Panc1 (cell line): ENCODE data around the gene ATG10. TPM values are rescaled to one million over a fixed set of nuclear protein-coding genes. Genes with fewer than 3 reads are reported as not detected.

Experiments used
- ATAC-seq: fragments of 200-7000 bp; cut with Tn5 transposase; 2 replicates; pipeline ENCODE4 v1.9.1; 2020; ENCODE audit warnings: mild to moderate bottlenecking, moderate library complexity
- BruUV-seq: library from RNA; stranded (reverse); fragments of 400-500 nt; replicated peaks from 2 replicates; lab custom pipeline; 2021; lab: Mats Ljungman, UMichigan
- CTCF ChIA-PET: fragments of 300-600 bp; sonication (Branson Sonifier 250); formaldehyde crosslinking; loops from one replicate; lab custom pipeline; 2022; ENCODE audit warnings: antibody characterized with exemption; lab: Charles Lee
- POLR2A ChIA-PET: fragments of 300-600 bp; sonication (Branson Sonifier 250); formaldehyde crosslinking; loops from one replicate; lab custom pipeline; 2022; ENCODE audit warnings: antibody characterized with exemption; lab: Charles Lee
- DNase-seq: peaks from one replicate; pipeline ENCODE4 v3.0.0-alpha.2; 2010; ENCODE audit warnings: low read depth, low spot score
- H3K27ac ChIP-seq: 2 replicates; pipeline ENCODE4 v1.5.1; 2011; ENCODE audit warnings: mild to moderate bottlenecking, low read length, inconsistent platforms
- H3K27me3 ChIP-seq: fragments of 200-500 bp; sonication (Bioruptor generic); 2 replicates; pipeline ENCODE4 v1.6.0; 2014; ENCODE audit warnings: low read length, inconsistent platforms; ENCODE audit not compliant: control insufficient read depth, insufficient read depth
- H3K36me3 ChIP-seq: fragments of 200-500 bp; sonication (Bioruptor generic); 2 replicates; pipeline ENCODE4 v1.5.1; 2014; ENCODE audit warnings: inconsistent platforms, mild to moderate bottlenecking, low read length, moderate library complexity; ENCODE audit not compliant: control insufficient read depth, insufficient read depth
- H3K4me1 ChIP-seq: 2 replicates; pipeline ENCODE4 v1.5.1; 2011; ENCODE audit warnings: inconsistent platforms, mild to moderate bottlenecking, low read length, moderate library complexity; ENCODE audit not compliant: control insufficient read depth, insufficient read depth
- H3K4me3 ChIP-seq, 2 experiments: 2 replicates each; pipeline ENCODE4 v1.5.1; 2011 to 2012; ENCODE audit warnings: low read depth in 2 of 2, low read length in 2 of 2, mild to moderate bottlenecking in 2 of 2, inconsistent platforms in 1 of 2, moderate library complexity in 1 of 2
- H3K9me3 ChIP-seq: fragments of 200-500 bp; sonication (Bioruptor generic); 2 replicates; pipeline ENCODE4 v1.5.1; 2014; ENCODE audit warnings: low read depth, mild to moderate bottlenecking, inconsistent platforms, low read length, moderate library complexity; ENCODE audit not compliant: control insufficient read depth, insufficient read depth
- POLR2AphosphoS5 ChIP-seq: IDR thresholded peaks from 2 replicates; pipeline ENCODE4 v1.6.1; 2012; ENCODE audit warnings: mild to moderate bottlenecking, low read depth, low read length, moderate library complexity
- SIN3A ChIP-seq: IDR thresholded peaks from 2 replicates; pipeline ENCODE4 v1.6.1; 2012; ENCODE audit warnings: low read depth, mild to moderate bottlenecking, low read length, moderate library complexity, borderline replicate concordance; ENCODE audit not compliant: insufficient read depth
- TCF7L2 ChIP-seq: IDR thresholded peaks from 2 replicates; pipeline ENCODE4 v1.6.1; 2011; ENCODE audit warnings: mild to moderate bottlenecking, low read depth, low read length, inconsistent platforms
- in situ Hi-C: cut with HindIII; loops from 2 replicates; pipeline ENCODE4 v1.10.0; 2016; ENCODE audit warnings: low sequenced_read_pairs, low pct_unique_long_range_greater_than_20kb
- intact Hi-C: fragments of 100-400 bp; cut with micrococcal nuclease; formaldehyde crosslinking; loops from one replicate; pipeline ENCODE4 v1.10.0; 2022; ENCODE audit not compliant: unreplicated experiment
- total RNA-seq: library from RNA; stranded (reverse); gene quantifications from one replicate; pipeline ENCODE4 v1.2.1, GENCODE V29; 2021; ENCODE audit not compliant: unreplicated experiment
- TF ChIP-seq, protein P1 (sequence below): fragments of 450-650 bp; IDR thresholded peaks from 2 replicates; pipeline ENCODE4 v1.5.1; 2017; ENCODE audit warnings: mild to moderate bottlenecking
- TF ChIP-seq, protein P2 (sequence below), 2 experiments: IDR thresholded peaks; 2 replicates each; pipeline ENCODE4 v1.6.1; 2011 to 2012; ENCODE audit warnings: low read depth in 2 of 2, control low read depth in 1 of 2, low read length in 1 of 2, mild to moderate bottlenecking in 1 of 2, moderate library complexity in 1 of 2; ENCODE audit not compliant: insufficient read depth in 1 of 2

The ATG10 gene
- total RNA-seq, 1 experiment from 2014 or later, result 14.0 TPM

DNA sequence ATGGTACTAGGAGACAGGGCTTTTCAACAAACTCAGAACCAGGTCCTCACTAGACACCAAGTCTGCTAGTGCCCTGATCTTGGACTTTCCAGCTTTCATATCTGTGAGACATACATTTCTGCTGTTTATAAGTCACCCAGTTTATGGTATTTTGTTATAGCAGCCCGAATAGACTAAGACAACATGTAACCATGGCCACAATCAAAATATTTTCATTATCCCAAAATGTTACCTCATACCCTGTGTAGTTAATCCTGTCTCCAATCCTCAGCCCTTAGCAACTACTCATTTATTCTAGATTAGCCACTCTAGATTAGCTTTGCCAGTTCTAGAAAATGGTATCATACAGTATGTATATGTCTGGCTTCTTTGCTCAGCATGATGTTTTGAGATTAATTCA is 6.3 kb upstream of the ATG10 start:
- BruUV-seq, result no TSS peak
- ChIA-PET POLR2A (no interaction called here), CTCF (no interaction called here)
- Histone ChIP-seq H3K27me3 (no peaks in the 10 kb centered on the region), H3K36me3 (no peaks in the 10 kb centered on the region), H3K9me3 (no peaks in the 10 kb centered on the region), H3K4me3 (no peak overlapping the region), H3K27ac (no peak overlapping the region), H3K4me1 (no peaks in the 10 kb centered on the region; the same call in 1 of the 2 replicates)
- intact Hi-C loops, result loop anchor here (10.0 kb wide), 1 partner anchor 211 kb away; the partner anchor contains the start of gene SSBP2
- TF ChIP-seq, protein P1, sequence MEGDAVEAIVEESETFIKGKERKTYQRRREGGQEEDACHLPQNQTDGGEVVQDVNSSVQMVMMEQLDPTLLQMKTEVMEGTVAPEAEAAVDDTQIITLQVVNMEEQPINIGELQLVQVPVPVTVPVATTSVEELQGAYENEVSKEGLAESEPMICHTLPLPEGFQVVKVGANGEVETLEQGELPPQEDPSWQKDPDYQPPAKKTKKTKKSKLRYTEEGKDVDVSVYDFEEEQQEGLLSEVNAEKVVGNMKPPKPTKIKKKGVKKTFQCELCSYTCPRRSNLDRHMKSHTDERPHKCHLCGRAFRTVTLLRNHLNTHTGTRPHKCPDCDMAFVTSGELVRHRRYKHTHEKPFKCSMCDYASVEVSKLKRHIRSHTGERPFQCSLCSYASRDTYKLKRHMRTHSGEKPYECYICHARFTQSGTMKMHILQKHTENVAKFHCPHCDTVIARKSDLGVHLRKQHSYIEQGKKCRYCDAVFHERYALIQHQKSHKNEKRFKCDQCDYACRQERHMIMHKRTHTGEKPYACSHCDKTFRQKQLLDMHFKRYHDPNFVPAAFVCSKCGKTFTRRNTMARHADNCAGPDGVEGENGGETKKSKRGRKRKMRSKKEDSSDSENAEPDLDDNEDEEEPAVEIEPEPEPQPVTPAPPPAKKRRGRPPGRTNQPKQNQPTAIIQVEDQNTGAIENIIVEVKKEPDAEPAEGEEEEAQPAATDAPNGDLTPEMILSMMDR, result no peak
- TF ChIP-seq, protein P2, sequence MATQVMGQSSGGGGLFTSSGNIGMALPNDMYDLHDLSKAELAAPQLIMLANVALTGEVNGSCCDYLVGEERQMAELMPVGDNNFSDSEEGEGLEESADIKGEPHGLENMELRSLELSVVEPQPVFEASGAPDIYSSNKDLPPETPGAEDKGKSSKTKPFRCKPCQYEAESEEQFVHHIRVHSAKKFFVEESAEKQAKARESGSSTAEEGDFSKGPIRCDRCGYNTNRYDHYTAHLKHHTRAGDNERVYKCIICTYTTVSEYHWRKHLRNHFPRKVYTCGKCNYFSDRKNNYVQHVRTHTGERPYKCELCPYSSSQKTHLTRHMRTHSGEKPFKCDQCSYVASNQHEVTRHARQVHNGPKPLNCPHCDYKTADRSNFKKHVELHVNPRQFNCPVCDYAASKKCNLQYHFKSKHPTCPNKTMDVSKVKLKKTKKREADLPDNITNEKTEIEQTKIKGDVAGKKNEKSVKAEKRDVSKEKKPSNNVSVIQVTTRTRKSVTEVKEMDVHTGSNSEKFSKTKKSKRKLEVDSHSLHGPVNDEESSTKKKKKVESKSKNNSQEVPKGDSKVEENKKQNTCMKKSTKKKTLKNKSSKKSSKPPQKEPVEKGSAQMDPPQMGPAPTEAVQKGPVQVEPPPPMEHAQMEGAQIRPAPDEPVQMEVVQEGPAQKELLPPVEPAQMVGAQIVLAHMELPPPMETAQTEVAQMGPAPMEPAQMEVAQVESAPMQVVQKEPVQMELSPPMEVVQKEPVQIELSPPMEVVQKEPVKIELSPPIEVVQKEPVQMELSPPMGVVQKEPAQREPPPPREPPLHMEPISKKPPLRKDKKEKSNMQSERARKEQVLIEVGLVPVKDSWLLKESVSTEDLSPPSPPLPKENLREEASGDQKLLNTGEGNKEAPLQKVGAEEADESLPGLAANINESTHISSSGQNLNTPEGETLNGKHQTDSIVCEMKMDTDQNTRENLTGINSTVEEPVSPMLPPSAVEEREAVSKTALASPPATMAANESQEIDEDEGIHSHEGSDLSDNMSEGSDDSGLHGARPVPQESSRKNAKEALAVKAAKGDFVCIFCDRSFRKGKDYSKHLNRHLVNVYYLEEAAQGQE (IDR thresholded peaks at IDR 0.05; ENCODE audit: insufficient read depth in 1 of 2, low read depth in 2 of 2, low read length in 1 of 2), result no peak
- TF ChIP-seq POLR2AphosphoS5 (no peak), TCF7L2 (no peak), SIN3A (no peak)
- in situ Hi-C loops, result no loop called here
- DNase-seq (no peak), ATAC-seq (no peak)

DNA sequence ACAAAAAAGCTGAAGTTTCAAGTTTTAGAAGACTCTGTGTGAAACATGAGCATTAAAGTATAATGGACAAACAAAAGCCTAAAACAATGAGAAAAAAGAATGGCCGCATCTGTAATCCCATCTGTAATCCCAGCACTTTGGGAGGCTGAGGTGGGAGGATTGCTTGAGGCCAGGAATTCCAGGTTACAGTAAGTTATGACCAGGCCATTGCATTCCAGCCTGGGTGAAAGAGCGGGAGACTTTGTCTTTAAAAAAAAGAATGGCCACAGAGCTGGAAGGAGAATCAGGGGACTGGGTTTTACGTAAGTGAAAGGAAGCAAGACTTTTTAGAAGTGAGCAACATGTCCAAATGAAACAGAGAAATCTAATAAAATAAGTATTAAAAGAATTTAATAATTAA is 2.6 kb upstream of the ATG10 start:
- Histone ChIP-seq H3K27me3 (no peaks in the 10 kb centered on the region), H3K36me3 (no peaks in the 10 kb centered on the region), H3K4me1 (peaks cover 8% of the 10 kb centered on the region), H3K4me3 (no peak overlapping the region), H3K9me3 (no peaks in the 10 kb centered on the region), H3K27ac (no peak overlapping the region)
- CTCF ChIA-PET, result no interaction called here
- POLR2A ChIA-PET, result no interaction called here
- intact Hi-C loops (loop anchor here (10.0 kb wide), 1 partner anchor 214 kb away; the partner anchor contains the start of gene SSBP2), in situ Hi-C loops (no loop called here)
- DNase-seq, result no peak
- no TSS peak for BruUV-seq
- TF ChIP-seq, protein P2 (IDR thresholded peaks at IDR 0.05; ENCODE audit: insufficient read depth in 1 of 2, low read depth in 2 of 2, low read length in 1 of 2), result no peak
- TF ChIP-seq TCF7L2, result no peak
- ATAC-seq, result no peak
